HG02884 (cell line): ENCODE measurements around the gene USP38.
"Not testable (repeated sequence)": the region's sequence is repeated elsewhere in the genome, so short reads cannot be mapped to it uniquely, and the experiment has no call there.

Source experiments
- ATAC-seq: cut with Tn5 transposase; IDR thresholded peaks from one replicate; pipeline ENCODE4 v1.9.1; 2021; ENCODE audit warnings: mild to moderate bottlenecking, moderate library complexity; ENCODE audit not compliant: unreplicated experiment

USP38 gene

GRCh38 chr4:143184503-143185252 is at the start of gene USP38:
TSS of gene USP38 (plus strand) at chr4:143184917. CDS start at chr4:143185451, 534 bp downstream.
- peak; percentile 64 for ATAC-seq

DNA sequence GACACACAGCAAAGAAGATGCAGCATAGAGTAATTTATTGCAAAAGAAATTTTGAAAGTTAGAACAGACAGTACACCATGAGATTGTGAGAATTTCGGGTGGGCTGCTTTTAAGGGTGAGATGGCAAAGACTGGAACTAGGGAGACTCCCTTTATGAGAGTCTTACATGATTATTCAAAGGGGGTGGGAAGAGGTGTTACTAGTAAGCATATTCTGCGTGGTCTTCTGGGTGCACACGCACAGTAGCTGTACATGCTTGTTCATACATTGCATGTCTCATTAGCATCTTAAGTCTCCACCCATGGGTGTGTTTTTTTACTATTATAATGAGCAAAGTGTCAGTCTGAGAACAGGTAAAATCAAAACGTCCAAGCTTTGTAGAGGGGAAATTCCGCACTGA is 49.4 kb upstream of the USP38 start:
- ATAC-seq = no peak

GRCh38 chr4:143140696-143141095 is 44.0 kb upstream of the USP38 start:
- no peak for ATAC-seq

DNA sequence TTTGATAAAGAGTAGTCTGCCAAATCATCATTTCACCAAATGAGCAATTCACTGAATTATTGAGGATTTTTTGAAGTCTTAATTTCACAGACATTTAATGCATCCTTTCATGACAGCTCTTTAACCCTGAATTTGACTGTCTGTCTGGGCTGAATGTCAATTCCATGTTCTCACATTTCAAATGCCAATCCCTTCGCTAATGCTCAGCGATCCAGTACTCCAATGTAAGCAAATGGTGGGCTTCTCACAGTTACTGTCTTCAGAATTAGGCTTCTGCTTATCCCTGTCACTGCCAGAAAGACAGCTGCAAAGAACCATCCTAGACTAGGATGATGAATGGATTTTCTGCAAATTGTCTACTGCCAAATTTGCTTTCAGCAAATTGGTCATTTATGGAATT is 36.2 kb upstream of the USP38 start:
- no peak for ATAC-seq

DNA sequence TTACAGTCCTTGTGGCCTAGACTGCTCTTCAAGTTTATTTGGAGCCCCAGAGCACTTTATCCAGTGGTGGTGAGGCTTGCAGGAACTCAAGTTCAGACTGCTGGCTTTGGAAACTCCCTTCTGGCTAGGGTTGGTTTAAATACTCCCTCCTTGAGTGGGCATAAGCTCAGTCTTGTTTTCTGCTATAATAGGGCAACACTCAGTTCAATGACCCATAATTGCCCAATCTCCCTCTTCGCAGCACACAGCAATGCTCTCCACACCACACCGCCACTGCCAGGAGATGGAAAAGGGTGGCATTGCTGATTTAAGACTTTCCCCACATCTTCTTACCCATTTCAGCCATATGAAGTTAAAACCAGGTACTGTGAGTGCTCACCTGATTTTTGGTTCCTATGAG is 27.9 kb upstream of the USP38 start:
- ATAC-seq = no peak

GRCh38 chr4:143163614-143164013 is 21.1 kb upstream of the USP38 start:
- no peak for ATAC-seq

DNA sequence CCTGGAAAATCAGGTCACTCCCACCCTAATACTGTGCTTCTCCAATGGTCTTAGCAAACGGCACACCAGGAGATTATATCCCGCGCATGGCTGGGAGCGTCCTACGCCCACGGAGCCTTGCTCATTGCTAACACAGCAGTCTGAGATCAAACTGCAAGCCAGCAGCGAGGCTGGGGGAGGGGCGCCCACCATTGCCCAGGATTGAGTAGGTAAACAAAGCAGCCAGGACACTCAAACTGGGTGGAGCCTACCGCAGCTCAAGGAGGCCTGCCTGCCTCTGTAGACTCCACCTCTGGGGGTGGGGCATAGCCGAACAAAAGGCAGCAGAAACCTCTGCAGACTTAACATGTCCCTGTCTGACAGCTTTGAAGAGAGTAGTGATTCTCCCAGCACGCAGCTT is 18.0 kb upstream of the USP38 start:
- not testable (repeated sequence) for ATAC-seq

DNA sequence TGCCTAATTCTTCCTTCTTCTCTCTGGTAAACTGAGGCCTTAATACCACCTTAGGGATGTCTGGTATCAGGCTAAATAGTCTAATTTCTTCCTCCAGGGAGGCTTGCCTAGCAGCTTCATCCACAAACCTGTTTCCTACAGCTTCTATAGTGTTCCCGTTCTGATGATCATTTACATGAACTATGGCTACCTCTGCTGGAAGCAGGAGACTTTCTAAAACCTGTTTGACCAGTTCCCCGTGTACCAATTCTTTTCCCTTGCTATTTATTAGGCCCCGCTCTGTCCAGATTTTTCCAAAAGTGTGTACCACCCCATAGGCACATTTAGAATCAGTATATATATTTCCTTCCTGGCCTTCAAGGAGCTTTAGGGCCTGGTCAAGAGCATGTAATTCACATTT is 5.8 kb upstream of the USP38 start:
- ATAC-seq = no peak

DNA sequence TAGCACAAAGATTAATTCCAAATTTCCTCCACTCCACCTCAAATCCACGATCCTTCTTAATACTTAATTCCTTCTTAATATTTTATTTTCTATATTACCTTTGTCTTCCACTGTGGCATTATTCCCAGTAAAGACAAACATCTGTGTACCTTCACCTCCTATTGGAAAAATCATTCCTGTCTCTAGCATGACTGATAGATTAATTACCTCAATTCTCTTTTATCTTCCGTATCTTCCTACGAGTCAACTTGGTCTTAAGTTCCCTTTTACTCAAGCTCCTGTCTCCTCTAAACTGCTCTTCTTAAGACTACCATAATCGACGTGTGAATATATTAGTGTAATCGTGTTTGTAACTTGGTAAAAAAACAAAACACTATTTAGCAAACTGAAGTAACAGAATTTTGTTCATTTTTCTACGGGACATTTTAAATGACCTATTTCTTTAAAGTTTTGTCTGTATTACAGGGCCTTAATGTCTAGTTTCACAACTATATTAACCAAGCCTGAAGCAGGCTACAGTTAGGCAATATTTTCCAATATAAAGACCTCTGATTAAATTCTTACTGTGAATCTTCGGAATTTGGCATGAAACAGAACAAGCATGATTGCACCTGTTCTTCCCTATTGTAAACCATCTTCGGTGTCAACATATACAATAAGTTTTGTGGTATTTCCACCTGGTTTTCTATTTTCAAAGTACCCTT is 1.1 kb upstream of the USP38 start:
- ATAC-seq = no peak

DNA sequence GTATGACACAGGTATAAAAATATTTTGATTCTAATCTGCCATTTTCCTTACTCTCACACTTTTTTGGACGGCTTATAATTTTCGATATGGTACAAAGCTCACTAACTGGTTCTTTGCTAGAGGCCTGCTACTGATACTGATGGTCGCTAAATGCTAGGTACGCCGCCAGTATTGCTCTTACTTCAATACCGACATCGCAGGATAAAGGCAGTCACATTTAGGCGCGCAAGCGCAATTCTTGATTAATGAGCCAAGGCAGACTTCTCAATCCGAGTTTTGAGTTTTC is 557 bp upstream of the USP38 start:
- ATAC-seq = peak; percentile 28

GRCh38 chr4:143185253-143186107 is 763 bp downstream of the USP38 start:
- peak; percentile 20 for ATAC-seq

DNA sequence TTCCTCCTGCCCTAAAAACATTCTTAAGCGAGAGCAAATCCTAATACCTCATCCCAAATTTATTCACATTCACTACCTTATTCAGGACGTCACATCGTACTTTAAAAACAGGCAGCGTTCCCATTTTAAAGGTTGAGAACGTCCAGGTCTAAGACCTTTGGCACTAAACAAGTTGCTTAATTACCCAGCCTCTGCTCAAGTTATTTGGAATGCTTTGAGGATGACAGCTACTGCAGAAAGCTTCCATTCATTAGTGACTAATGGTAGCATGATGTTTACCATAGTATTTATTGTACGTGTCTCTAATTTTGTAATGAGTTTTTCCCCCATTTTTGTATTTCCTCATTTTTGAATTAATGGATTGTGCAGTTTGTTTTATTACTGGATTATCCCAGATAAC is 1.5 kb downstream of the USP38 start:
- ATAC-seq = no peak

DNA sequence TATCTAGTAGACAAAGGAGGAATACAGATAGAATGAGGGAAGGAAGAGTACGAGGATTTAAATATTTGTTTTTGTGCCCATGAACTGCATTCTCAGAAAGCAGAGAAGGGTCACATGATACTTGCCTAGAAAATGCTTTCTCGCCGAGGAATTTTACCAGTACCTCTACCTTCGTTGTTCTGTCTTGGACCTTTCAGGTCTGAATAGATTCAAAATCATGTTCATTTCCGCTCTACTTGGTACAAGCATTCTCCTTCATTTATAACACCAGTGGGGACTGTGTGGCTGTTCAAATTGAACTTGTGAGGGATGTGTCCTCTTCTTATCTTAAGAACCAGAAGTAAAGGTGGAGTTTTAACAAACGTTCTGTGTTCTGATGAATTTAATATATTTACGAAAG is 1.9 kb downstream of the USP38 start:
- ATAC-seq = no peak

- ATAC-seq = no peak
These were observed 3.7 kb downstream of the USP38 start for GRCh38 chr4:143188136-143189088.

GRCh38 chr4:143189528-143189927 is 4.8 kb downstream of the USP38 start:
- ATAC-seq = peak; percentile 19

DNA sequence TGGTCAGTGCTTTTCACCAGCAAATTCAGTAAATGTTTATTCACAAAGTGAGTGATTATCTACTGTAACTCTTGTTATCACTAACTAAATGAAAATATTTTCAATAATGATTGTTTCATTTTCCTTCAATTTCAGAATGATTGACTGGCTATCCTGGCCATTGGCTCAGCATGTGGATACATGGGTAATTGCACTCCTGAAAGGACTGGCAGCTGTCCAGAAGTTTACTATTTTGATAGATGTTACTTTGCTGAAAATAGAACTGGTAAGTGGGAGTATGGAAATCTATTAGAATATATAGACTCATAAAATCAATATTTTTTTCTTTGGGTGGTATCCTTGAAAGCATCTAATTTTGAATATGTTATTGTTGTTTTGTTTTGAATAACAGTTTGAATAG is 10.9 kb downstream of the USP38 start:
- ATAC-seq = no peak

DNA sequence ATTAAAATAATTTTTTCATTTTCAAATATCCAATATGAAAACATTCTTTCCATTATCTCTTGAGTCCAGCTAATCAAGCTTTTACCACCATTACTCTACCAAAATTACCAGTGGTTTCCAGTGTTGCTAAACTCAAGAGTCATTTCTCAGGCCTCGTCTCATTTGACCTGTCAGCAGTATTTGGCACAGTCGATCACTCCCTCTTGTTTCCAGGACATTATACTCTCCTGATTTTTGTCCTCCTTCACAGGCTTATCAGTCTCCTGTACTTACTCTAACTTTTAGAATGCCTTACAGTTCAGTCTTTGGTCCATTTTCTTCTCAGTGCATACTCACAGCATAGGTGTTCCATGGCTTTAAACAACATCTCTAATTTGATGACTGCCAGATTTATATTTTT is 11.6 kb downstream of the USP38 start:
- no peak for ATAC-seq

- no peak for ATAC-seq
These were observed 14.8 kb downstream of the USP38 start for GRCh38 chr4:143199503-143199902.

GRCh38 chr4:143202824-143203223 is 18.1 kb downstream of the USP38 start:
- no peak for ATAC-seq

DNA sequence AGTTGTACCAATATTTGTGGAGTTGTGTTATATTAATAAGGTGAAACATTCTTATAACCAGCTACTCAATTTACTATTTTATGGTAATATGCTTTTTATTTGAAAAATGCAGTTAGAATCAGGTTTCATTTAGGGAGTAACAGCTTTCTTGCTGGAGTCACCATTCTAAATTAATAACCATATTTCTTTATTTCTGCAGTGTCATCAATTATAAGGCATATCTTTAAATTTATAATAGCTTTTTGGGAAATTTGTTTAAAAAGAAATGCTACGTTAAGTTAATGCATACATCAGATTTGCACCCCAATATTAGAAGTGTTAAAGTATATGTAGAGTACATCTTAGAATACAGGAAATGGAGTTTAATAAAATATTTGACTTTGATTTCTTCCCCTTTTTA is 18.9 kb downstream of the USP38 start:
- ATAC-seq = no peak

DNA sequence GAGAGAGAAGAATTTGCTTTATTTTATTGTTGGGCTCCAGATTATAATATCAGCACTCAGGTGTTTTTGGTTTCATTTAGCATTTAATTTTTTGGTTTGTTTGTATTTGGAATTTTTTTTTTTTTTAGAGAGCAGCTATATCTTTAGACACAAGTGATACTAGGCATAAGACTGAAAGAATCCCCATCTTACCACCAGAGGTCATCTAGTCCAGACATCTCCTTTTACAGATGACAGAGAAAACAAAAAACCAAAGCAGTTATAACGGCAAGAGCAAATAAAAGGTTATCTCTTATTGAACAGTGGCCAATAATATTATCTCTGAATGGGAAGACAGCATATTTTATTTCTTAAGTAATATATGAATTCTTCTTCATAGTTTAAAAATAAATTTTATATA is 22.8 kb downstream of the USP38 start:
- no peak for ATAC-seq
